MCF 10A (cell line): Measurements from ENCODE around the gene MAP4K2. TPM values are rescaled to one million over a fixed set of nuclear protein-coding genes. Genes with fewer than 3 reads are reported as not detected.
A peak's percentile ranks its signal among the peaks of the same experiment; 100 is the strongest.

Source experiments
- BruUV-seq: library from RNA; stranded (reverse); fragments of 400-500 nt; replicated peaks from 2 replicates; lab custom pipeline; 2021; lab: Mats Ljungman, UMichigan
- CTCF ChIA-PET: fragments of 300-600 bp; sonication (Branson Sonifier 250); formaldehyde crosslinking; extraction: SDS; loops from one replicate; lab custom pipeline; 2021; ENCODE audit warnings: antibody characterized with exemption, inconsistent platforms; lab: Yijun Ruan, JAX
- POLR2A ChIA-PET: fragments of 300-600, 350-650 bp; sonication (Branson Sonifier 250); formaldehyde crosslinking; extraction: SDS; loops from one replicate; lab custom pipeline; 2020; ENCODE audit warnings: antibody characterized with exemption, inconsistent platforms; lab: Yijun Ruan, JAX
- DNase-seq: peaks from one replicate; pipeline ENCODE4 v3.0.0-alpha.2; 2018; ENCODE audit not compliant: unreplicated experiment
- H3K27ac Mint-ChIP-seq: one replicate; pipeline ENCODE4 v1.8.0; 2022; ENCODE audit warnings: mild to moderate bottlenecking, low read depth, mixed read lengths; ENCODE audit not compliant: unreplicated experiment
- H3K27me3 Mint-ChIP-seq: one replicate; pipeline ENCODE4 v1.8.0; 2022; ENCODE audit warnings: mixed read lengths; ENCODE audit not compliant: insufficient read depth, unreplicated experiment
- H3K36me3 Mint-ChIP-seq: one replicate; pipeline ENCODE4 v1.8.0; 2022; ENCODE audit warnings: mild to moderate bottlenecking, moderate library complexity, mixed read lengths; ENCODE audit not compliant: insufficient read depth, unreplicated experiment
- H3K4me1 Mint-ChIP-seq: one replicate; pipeline ENCODE4 v1.8.0; 2022; ENCODE audit warnings: mixed read lengths; ENCODE audit not compliant: insufficient read depth, unreplicated experiment
- H3K4me3 Mint-ChIP-seq: one replicate; pipeline ENCODE4 v1.8.0; 2022; ENCODE audit warnings: mild to moderate bottlenecking, moderate library complexity, mixed read lengths; ENCODE audit not compliant: unreplicated experiment
- H3K9me3 Mint-ChIP-seq: one replicate; pipeline ENCODE4 v1.8.0; 2022; ENCODE audit warnings: mixed read lengths; ENCODE audit not compliant: unreplicated experiment
- CTCF ChIP-seq: fragments of 200-600 bp; IDR thresholded peaks from one replicate; pipeline ENCODE4 v1.8.0; 2022; ENCODE audit warnings: antibody characterized with exemption, mild to moderate bottlenecking; ENCODE audit not compliant: unreplicated experiment
- intact Hi-C: fragments of 100-400 bp; cut with micrococcal nuclease; formaldehyde crosslinking; loops from 2 replicates; pipeline ENCODE4 v1.14.1; 2022
- total RNA-seq: library from RNA; stranded (reverse); gene quantifications from 2 replicates; pipeline ENCODE4 v1.2.3, GENCODE V29; 2022

The MAP4K2 gene
- total RNA-seq, 1 experiment from 2014 or later: 6.8 TPM

GRCh38 chr11:64793271-64794160, 9.5 kb downstream of the MAP4K2 start:
- Mint-ChIP-seq H3K27me3 (no peaks in the 10 kb centered on the region), H3K4me1 (no peaks in the 10 kb centered on the region), H3K4me3 (no peak overlapping the region), H3K9me3 (no peaks in the 10 kb centered on the region), H3K27ac (peak overlapping the region; percentile 43), H3K36me3 (no peaks in the 10 kb centered on the region)
- CTCF ChIA-PET: interaction anchor here (0.6 kb wide), 1 partner anchor 14 kb away, joined by 4 read pairs; no protein-coding TSS in a partner anchor
- no peak for TF ChIP-seq CTCF
- DNase-seq: no peak
- no TSS peak for BruUV-seq
- POLR2A ChIA-PET: interaction anchor here (0.9 kb wide), 1 partner anchor 10 kb away, joined by 3 read pairs; the partner anchor contains the start of gene MAP4K2
- intact Hi-C loops: no loop called here

DNA sequence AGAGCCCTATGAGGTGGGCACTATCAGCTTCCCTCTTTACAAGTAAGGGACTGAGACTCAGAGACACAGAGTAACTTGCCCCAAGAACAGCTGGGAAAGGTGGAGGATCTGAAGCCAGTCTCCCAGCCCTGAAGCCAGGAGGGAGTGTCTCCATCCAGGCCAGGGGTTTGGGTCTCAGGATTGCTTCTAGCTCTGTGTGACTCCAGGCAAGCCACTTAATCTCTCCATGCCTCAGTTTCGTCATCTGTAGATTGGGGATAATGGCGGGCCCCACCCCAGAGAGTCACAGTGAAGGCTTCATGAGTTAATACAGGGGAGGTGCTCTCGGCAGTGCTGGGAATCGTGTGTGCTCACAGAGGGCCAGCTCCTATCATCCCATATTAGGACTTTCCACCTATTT, 10.5 kb downstream of the MAP4K2 start:
- Mint-ChIP-seq H3K27ac (no peak overlapping the region), H3K4me1 (no peaks in the 10 kb centered on the region), H3K9me3 (no peaks in the 10 kb centered on the region), H3K36me3 (no peaks in the 10 kb centered on the region), H3K27me3 (no peaks in the 10 kb centered on the region), H3K4me3 (no peak overlapping the region)
- BruUV-seq: no TSS peak
- ChIA-PET POLR2A (interaction anchor here (1.6 kb wide), 1 partner anchor 13 kb away, joined by 6 read pairs; the partner anchor contains the start of gene SF1), CTCF (interaction anchor here (0.7 to 1.1 kb wide), 2 partner anchors 50 to 220 kb away, joined by 3 read pairs; no protein-coding TSS in a partner anchor)
- DNase-seq: no peak
- no peak for TF ChIP-seq CTCF
- intact Hi-C loops: no loop called here

GRCh38 chr11:64791781-64792291, 11.2 kb downstream of the MAP4K2 start:
- POLR2A ChIA-PET: interaction anchor here (1.6 kb wide), 1 partner anchor 13 kb away, joined by 6 read pairs; the partner anchor contains the start of gene SF1

More at GRCh38 chr11:64791781-64792291, 11.2 kb downstream of the MAP4K2 start:
- no peaks in the 10 kb centered on the region for H3K36me3 Mint-ChIP-seq
- no peak overlapping the region for H3K4me3 Mint-ChIP-seq
- CTCF ChIA-PET: interaction anchor here (0.9 to 1.1 kb wide), 3 partner anchors 9 to 51 kb away, joined by 3 to 5 read pairs (median 4); no protein-coding TSS in a partner anchor
- no peak for DNase-seq
- no peak overlapping the region for H3K27ac Mint-ChIP-seq
- no peaks in the 10 kb centered on the region for H3K27me3 Mint-ChIP-seq
- intact Hi-C loops: no loop called here
- H3K4me1 Mint-ChIP-seq: no peaks in the 10 kb centered on the region
- BruUV-seq: no TSS peak
- no peak for TF ChIP-seq CTCF
- H3K9me3 Mint-ChIP-seq: no peaks in the 10 kb centered on the region
